Neural crest cell (in vitro differentiated cells): ENCODE data around the gene MESP2. TPM values are rescaled to one million over a fixed set of nuclear protein-coding genes. Genes with fewer than 3 reads are reported as not detected.

Experiments
- DNase-seq: peaks from one replicate; pipeline ENCODE4 v3.0.0; 2021; ENCODE audit warnings: low read depth, mixed read lengths, low spot score
- H3K27ac Mint-ChIP-seq: one replicate; pipeline ENCODE4 v1.8.0; 2021; ENCODE audit warnings: mild to moderate bottlenecking, mixed read lengths; ENCODE audit not compliant: unreplicated experiment
- H3K27me3 Mint-ChIP-seq: 2 replicates; pipeline ENCODE4 v1.8.0; 2021; ENCODE audit warnings: low read depth, mild to moderate bottlenecking, mixed read lengths
- H3K36me3 Mint-ChIP-seq: 2 replicates; pipeline ENCODE4 v1.8.0; 2021; ENCODE audit warnings: low read depth, mild to moderate bottlenecking, mixed read lengths
- H3K4me1 Mint-ChIP-seq: 2 replicates; pipeline ENCODE4 v1.8.0; 2021; ENCODE audit warnings: mixed read lengths
- H3K4me3 Mint-ChIP-seq: one replicate; pipeline ENCODE4 v1.8.0; 2021; ENCODE audit warnings: mild to moderate bottlenecking, mixed read lengths
- H3K9me3 Mint-ChIP-seq: 2 replicates; pipeline ENCODE4 v1.8.0; 2021; ENCODE audit warnings: mixed read lengths
- total RNA-seq: library from RNA; stranded (reverse); gene quantifications from 2 replicates; pipeline ENCODE4 v1.2.1, GENCODE V29; 2021
- TF ChIP-seq, protein P1 (sequence below): fragments of 200-600 bp; sonication (generic); conservative IDR thresholded peaks from 2 replicates; pipeline ENCODE4 v1.5.0; 2021; ENCODE audit warnings: antibody characterized with exemption, mild to moderate bottlenecking

Gene MESP2
- total RNA-seq, 1 donor from 2014 or later: 0.42 TPM

- TF ChIP-seq, protein P1, sequence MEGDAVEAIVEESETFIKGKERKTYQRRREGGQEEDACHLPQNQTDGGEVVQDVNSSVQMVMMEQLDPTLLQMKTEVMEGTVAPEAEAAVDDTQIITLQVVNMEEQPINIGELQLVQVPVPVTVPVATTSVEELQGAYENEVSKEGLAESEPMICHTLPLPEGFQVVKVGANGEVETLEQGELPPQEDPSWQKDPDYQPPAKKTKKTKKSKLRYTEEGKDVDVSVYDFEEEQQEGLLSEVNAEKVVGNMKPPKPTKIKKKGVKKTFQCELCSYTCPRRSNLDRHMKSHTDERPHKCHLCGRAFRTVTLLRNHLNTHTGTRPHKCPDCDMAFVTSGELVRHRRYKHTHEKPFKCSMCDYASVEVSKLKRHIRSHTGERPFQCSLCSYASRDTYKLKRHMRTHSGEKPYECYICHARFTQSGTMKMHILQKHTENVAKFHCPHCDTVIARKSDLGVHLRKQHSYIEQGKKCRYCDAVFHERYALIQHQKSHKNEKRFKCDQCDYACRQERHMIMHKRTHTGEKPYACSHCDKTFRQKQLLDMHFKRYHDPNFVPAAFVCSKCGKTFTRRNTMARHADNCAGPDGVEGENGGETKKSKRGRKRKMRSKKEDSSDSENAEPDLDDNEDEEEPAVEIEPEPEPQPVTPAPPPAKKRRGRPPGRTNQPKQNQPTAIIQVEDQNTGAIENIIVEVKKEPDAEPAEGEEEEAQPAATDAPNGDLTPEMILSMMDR: no peak
- Mint-ChIP-seq H3K4me3 (no peak overlapping the region), H3K9me3 (no peaks in the 10 kb centered on the region), H3K4me1 (no peaks in the 10 kb centered on the region), H3K27ac (no peak overlapping the region), H3K27me3 (peaks cover 8% of the 10 kb centered on the region), H3K36me3 (no peaks in the 10 kb centered on the region)
- DNase-seq: no peak
These were observed 32.2 kb downstream of the MESP2 start for GRCh38 chr15:89808160-89808870.

DNA sequence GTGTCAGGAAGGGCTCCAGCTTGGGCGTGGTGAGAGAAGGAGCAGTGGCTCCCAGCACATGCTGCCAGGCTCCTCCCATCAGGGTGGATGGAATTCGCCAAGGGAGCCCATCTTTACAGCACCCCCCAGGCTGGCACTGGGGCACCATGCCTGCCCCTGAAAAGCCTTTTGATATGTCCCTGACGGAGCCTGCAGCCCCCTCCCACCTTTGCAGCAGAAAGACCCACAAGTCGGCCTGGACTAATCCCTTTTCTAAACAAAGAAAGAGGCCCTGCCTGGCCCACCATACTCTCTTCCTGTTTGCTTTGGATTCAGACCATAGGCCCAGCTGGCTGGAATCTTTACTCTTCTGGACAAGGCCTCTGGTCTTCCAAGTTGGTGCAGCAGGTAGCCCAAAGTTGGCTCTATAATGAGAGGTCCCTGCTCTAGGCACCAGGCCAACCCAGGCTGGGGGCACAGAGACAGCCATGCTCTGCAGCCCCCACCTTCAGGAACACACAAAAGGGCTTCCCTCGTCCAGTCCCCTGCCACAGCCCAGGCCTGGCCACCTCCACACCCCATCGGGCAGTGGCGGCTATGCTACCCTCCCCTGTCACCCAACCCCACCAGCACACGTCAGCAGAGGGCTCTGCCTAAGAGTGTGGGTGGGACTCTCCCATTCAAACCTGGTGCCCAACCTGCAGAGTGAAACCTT, 33.1 kb downstream of the MESP2 start:
- H3K27me3 Mint-ChIP-seq: peaks cover 15% of the 10 kb centered on the region
- no peaks in the 10 kb centered on the region for H3K9me3 Mint-ChIP-seq
- TF ChIP-seq, protein P1: no peak
- no peaks in the 10 kb centered on the region for H3K36me3 Mint-ChIP-seq
- no peaks in the 10 kb centered on the region for H3K4me1 Mint-ChIP-seq
- no peak overlapping the region for H3K27ac Mint-ChIP-seq
- DNase-seq: no peak
- H3K4me3 Mint-ChIP-seq: no peak overlapping the region

DNA sequence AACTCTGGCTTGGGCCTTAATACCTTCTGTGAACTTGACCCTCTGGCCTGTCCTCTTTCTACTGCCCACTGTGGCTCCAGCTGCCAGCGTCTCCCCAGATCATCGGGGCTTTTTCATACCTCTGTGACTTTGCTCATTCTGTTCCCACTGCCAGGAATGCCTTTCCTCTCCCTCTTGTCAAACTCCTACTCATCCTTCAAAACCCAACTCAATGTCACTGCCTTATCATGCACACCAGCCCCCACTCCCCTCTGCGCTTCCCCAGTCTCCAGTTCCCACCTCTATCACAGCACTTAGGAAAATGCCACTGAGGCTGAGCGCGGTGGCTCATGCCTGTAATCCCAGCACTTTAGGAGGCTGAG, 33.6 kb downstream of the MESP2 start:
- no peak overlapping the region for H3K4me3 Mint-ChIP-seq
- H3K27me3 Mint-ChIP-seq: peaks cover 20% of the 10 kb centered on the region
- no peak overlapping the region for H3K27ac Mint-ChIP-seq
- H3K4me1 Mint-ChIP-seq: no peaks in the 10 kb centered on the region
- no peaks in the 10 kb centered on the region for H3K9me3 Mint-ChIP-seq
- TF ChIP-seq, protein P1: no peak
- H3K36me3 Mint-ChIP-seq: no peaks in the 10 kb centered on the region
- no peak for DNase-seq

GRCh38 chr15:89810837-89811236, 34.7 kb downstream of the MESP2 start:
- H3K4me1 Mint-ChIP-seq: no peaks in the 10 kb centered on the region
- H3K27me3 Mint-ChIP-seq: peaks cover 29% of the 10 kb centered on the region
- no peak overlapping the region for H3K27ac Mint-ChIP-seq
- H3K36me3 Mint-ChIP-seq: no peaks in the 10 kb centered on the region
- H3K9me3 Mint-ChIP-seq: no peaks in the 10 kb centered on the region
- DNase-seq: no peak
- TF ChIP-seq, protein P1: no peak
- H3K4me3 Mint-ChIP-seq: no peak overlapping the region

GRCh38 chr15:89812011-89812846, 36.1 kb downstream of the MESP2 start:
- Mint-ChIP-seq H3K36me3 (no peaks in the 10 kb centered on the region), H3K27me3 (peaks cover 41% of the 10 kb centered on the region), H3K4me3 (no peak overlapping the region), H3K9me3 (no peaks in the 10 kb centered on the region), H3K4me1 (peaks cover 4% of the 10 kb centered on the region), H3K27ac (no peak overlapping the region)
- TF ChIP-seq, protein P1: no peak
- no peak for DNase-seq
